HepG2 (cell line): ENCODE results near the gene OTOP2. TPM values are rescaled to one million over a fixed set of nuclear protein-coding genes. Genes with fewer than 3 reads are reported as not detected.

Experiments used
- ATAC-seq: fragments of 200-7000 bp; cut with Tn5 transposase; 3 replicates; pipeline ENCODE4 v1.9.1; 2020; ENCODE audit warnings: mild to moderate bottlenecking, moderate library complexity
- Bru-seq: library from RNA; stranded (reverse); fragments of 400-500 nt; gene quantifications from one replicate; lab custom pipeline; 2021; lab: Mats Ljungman, UMichigan
- BruChase-seq, 2 experiments: library from RNA; stranded (reverse); fragments of 400-500 nt; gene quantifications; one replicate each; lab custom pipeline; 2021; lab: Mats Ljungman, UMichigan
- BruUV-seq: library from RNA; stranded (reverse); fragments of 400-500 nt; replicated peaks from 2 replicates; lab custom pipeline; 2021; lab: Mats Ljungman, UMichigan
- CTCF ChIA-PET: fragments of 300-600 bp; formaldehyde crosslinking; extraction: SDS; loops from one replicate; lab custom pipeline; 2021; ENCODE audit warnings: low total read pairs, inconsistent platforms, low intra/inter-chr PET ratio; lab: Yijun Ruan, JAX
- POLR2A ChIA-PET: fragments of 350-600 bp; sonication (Branson Sonifier 250); formaldehyde crosslinking; loops from one replicate; lab custom pipeline; 2020; ENCODE audit warnings: antibody characterized with exemption, inconsistent platforms; lab: Yijun Ruan, JAX
- DNase-seq: peaks from one replicate; pipeline ENCODE4 v3.0.0-alpha.2; 2015; ENCODE audit warnings: low spot score
- FAIRE-seq: peaks from 3 replicates; lab custom pipeline; 2011; peaks lifted over from hg19 to GRCh38; lab: Jason Lieb, UNC
- H2AFZ ChIP-seq: one replicate; pipeline ENCODE4 v1.6.1; 2011; ENCODE audit warnings: low read length, inconsistent platforms
- H3K27ac ChIP-seq: fragments of 300-600 bp; 3 replicates; pipeline ENCODE4 v1.8.0; 2011; ENCODE audit warnings: mixed run types, mild to moderate bottlenecking, mixed read lengths, low read length, inconsistent platforms; ENCODE audit not compliant: insufficient read depth; ENCODE audit errors: extremely low read length
- H3K27me3 ChIP-seq, 2 experiments: fragments of 200-600 bp in 1 of 2; 2 replicates in 1 of 2; 3 replicates in 1 of 2; pipeline versions ENCODE4 v1.6.0 to v1.8.0; 2011; ENCODE audit warnings: low read length in 2 of 2, mild to moderate bottlenecking in 2 of 2, moderate library complexity in 2 of 2, inconsistent platforms in 1 of 2; ENCODE audit not compliant: insufficient read depth in 2 of 2, control insufficient read depth in 1 of 2
- H3K36me3 ChIP-seq, 2 experiments: fragments of 200-600 bp in 1 of 2; replicated peaks in 1 of 2; 2 replicates in 1 of 2; 3 replicates in 1 of 2; pipeline versions ENCODE4 v1.5.1 to v1.8.0; 2011; ENCODE audit warnings: low read length in 2 of 2, inconsistent platforms in 1 of 2; ENCODE audit not compliant: insufficient read depth in 2 of 2, control insufficient read depth in 1 of 2
- H3K4me1 ChIP-seq: 2 replicates; pipeline ENCODE4 v1.5.1; 2012; ENCODE audit warnings: low read length, inconsistent platforms; ENCODE audit not compliant: insufficient read depth
- H3K4me2 ChIP-seq: 2 replicates; pipeline ENCODE4 v1.6.0; 2011; ENCODE audit warnings: low read depth, low read length, inconsistent platforms
- H3K4me3 ChIP-seq, 3 experiments: fragments of 200-600 bp in 1 of 3; sonication (generic), shearing (Covaris generic) in 1 of 3; replicated peaks in 1 of 3; 2 replicates each; pipeline ENCODE4 v1.5.1; 2011 to 2016; ENCODE audit warnings: low read length in 3 of 3, inconsistent platforms in 2 of 3, low read depth in 2 of 3, mild to moderate bottlenecking in 2 of 3, control low read depth in 1 of 3, mixed read lengths in 1 of 3; ENCODE audit not compliant: insufficient read depth in 1 of 3
- H3K79me2 ChIP-seq: one replicate; pipeline ENCODE4 v1.6.1; 2011; ENCODE audit warnings: low read length, inconsistent platforms; ENCODE audit not compliant: insufficient read depth
- H3K9ac ChIP-seq: 2 replicates; pipeline ENCODE4 v1.6.0; 2011; ENCODE audit warnings: mild to moderate bottlenecking, low read depth, low read length, inconsistent platforms; ENCODE audit not compliant: insufficient read depth
- H3K9me3 ChIP-seq: 2 replicates; pipeline ENCODE4 v1.5.1; 2012; ENCODE audit warnings: mild to moderate bottlenecking, low read length
- H4K20me1 ChIP-seq: 2 replicates; pipeline ENCODE4 v1.6.0; 2011; ENCODE audit warnings: inconsistent platforms, mild to moderate bottlenecking, low read length, moderate library complexity; ENCODE audit not compliant: insufficient read depth
- EZH2 ChIP-seq: conservative IDR thresholded peaks from 2 replicates; pipeline ENCODE4 v1.6.1; 2012; ENCODE audit warnings: mild to moderate bottlenecking, low read depth, low read length, moderate library complexity
- ZNF720 ChIP-seq: sonication (generic); formaldehyde crosslinking; IDR thresholded peaks from 2 replicates; pipeline ENCODE4 v1.4.0; 2020; ENCODE audit warnings: missing genetic modification reagents
- WGBS: methylation state at CpG from one replicate; pipeline ENCODE4 v1.1.6; 2017; ENCODE audit warnings: low lambda C conversion rate; 5-methylcytosine and 5-hydroxymethylcytosine counted together
- in situ Hi-C: cut with HindIII; loops from 2 replicates; pipeline ENCODE4 v1.10.0; 2017; ENCODE audit warnings: low pct_unique_long_range_greater_than_20kb; ENCODE audit not compliant: extremely low pct_ligation_motif_present
- intact Hi-C: fragments of 100-400 bp; cut with micrococcal nuclease; formaldehyde crosslinking; loops from one replicate; pipeline ENCODE4 v1.10.0; 2022; ENCODE audit not compliant: unreplicated experiment
- long read RNA-seq, 2 experiments: library from RNA in 1 of 2; library from polyadenylated mRNA in 1 of 2; stranded (forward) in 1 of 2; unstranded in 1 of 2; transcript quantifications; one replicate each; pipeline ENCODE4 v2.0.0, GENCODE V29; 2019 to 2022
- polyA minus RNA-seq, 3 experiments: library from RNA; depleted of rRNA, polyadenylated mRNA; stranded (reverse); fragments of >200 nt; gene quantifications; 2 replicates each; pipeline ENCODE4 v1.2.3, GENCODE V29; 2011; ENCODE audit warnings: low replicate concordance in 1 of 3
- polyA plus RNA-seq, 8 experiments: library from polyadenylated mRNA; depleted of rRNA in 3 of 8; stranded (reverse) in 7 of 8; unstranded in 1 of 8; fragments of >200 nt; fragmentation: Illumina TruSeq in 4 of 8; extraction: Trizol in 4 of 8; gene quantifications; 2 replicates each; pipeline versions ENCODE4 v1.2.1 to v1.2.3, GENCODE V29; 2011 to 2016; ENCODE audit warnings: low read depth in 4 of 8, missing spikeins in 1 of 8, mixed read lengths in 1 of 8; ENCODE audit not compliant: insufficient read depth in 1 of 8
- total RNA-seq, 5 experiments: library from RNA; depleted of rRNA; stranded (reverse); fragments of >200 nt; fragmentation: Illumina TruSeq; extraction: Trizol; gene quantifications; 2 replicates each; pipeline ENCODE4 v1.2.3, GENCODE V29; 2016; ENCODE audit warnings: low read depth in 1 of 5

Gene OTOP2, protein sequence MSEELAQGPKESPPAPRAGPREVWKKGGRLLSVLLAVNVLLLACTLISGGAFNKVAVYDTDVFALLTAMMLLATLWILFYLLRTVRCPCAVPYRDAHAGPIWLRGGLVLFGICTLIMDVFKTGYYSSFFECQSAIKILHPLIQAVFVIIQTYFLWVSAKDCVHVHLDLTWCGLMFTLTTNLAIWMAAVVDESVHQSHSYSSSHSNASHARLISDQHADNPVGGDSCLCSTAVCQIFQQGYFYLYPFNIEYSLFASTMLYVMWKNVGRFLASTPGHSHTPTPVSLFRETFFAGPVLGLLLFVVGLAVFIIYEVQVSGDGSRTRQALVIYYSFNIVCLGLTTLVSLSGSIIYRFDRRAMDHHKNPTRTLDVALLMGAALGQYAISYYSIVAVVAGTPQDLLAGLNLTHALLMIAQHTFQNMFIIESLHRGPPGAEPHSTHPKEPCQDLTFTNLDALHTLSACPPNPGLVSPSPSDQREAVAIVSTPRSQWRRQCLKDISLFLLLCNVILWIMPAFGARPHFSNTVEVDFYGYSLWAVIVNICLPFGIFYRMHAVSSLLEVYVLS
- not detected in 2 replicates for total RNA-seq (2016; rRNA removed; fragmentation: Illumina TruSeq; extraction: Trizol)
- not detected in 2 replicates for total RNA-seq (2016; cell fraction: cytosol; rRNA removed; fragmentation: Illumina TruSeq; extraction: Trizol; ENCODE audit: low read depth)
- not detected in 2 replicates for total RNA-seq (2016; cell fraction: insoluble cytoplasmic fraction; rRNA removed; fragmentation: Illumina TruSeq; extraction: Trizol)
- total RNA-seq (2016; cell fraction: membrane; rRNA removed; fragmentation: Illumina TruSeq; extraction: Trizol): not detected in 2 replicates
- total RNA-seq (2016; cell fraction: nucleus; rRNA removed; fragmentation: Illumina TruSeq; extraction: Trizol): not detected in 2 replicates
- not detected in 2 replicates for polyA plus RNA-seq (2011; rRNA removed)
- not detected in 2 replicates for polyA plus RNA-seq (2011; cell fraction: cytosol; rRNA removed)
- polyA plus RNA-seq (2011; cell fraction: nucleus; rRNA removed): 0.06 TPM in 1 of 2 replicates, not detected in the other
- polyA plus RNA-seq (2012): not detected in 2 replicates
- polyA plus RNA-seq (2016; cell fraction: cytosol; fragmentation: Illumina TruSeq; extraction: Trizol; ENCODE audit: low read depth): not detected in 2 replicates
- not detected in 2 replicates for polyA plus RNA-seq (2016; cell fraction: insoluble cytoplasmic fraction; fragmentation: Illumina TruSeq; extraction: Trizol; ENCODE audit: low read depth)
- not detected in 2 replicates for polyA plus RNA-seq (2016; cell fraction: membrane; fragmentation: Illumina TruSeq; extraction: Trizol; ENCODE audit: low read depth)
- polyA plus RNA-seq (2016; cell fraction: nucleus; fragmentation: Illumina TruSeq; extraction: Trizol; ENCODE audit: insufficient read depth, low read depth): not detected in 2 replicates
- polyA minus RNA-seq (2011; rRNA and poly(A)+ RNA removed; ENCODE audit: low replicate concordance): not detected in 2 replicates
- not detected in 2 replicates for polyA minus RNA-seq (2011; cell fraction: cytosol; rRNA and poly(A)+ RNA removed)
- not detected in 2 replicates for polyA minus RNA-seq (2011; cell fraction: nucleus; rRNA and poly(A)+ RNA removed)
- percentile 12 among the genes with signal in this experiment for Bru-seq, nascent RNA
- BruChase-seq, experiment 1, labeled RNA remaining after a 6-hour chase: not detected
- BruChase-seq, experiment 2, labeled RNA remaining after a 2-hour chase: not detected
- long read RNA-seq, experiment 1: 0 reads
- long read RNA-seq, experiment 2: 0 reads

DNA sequence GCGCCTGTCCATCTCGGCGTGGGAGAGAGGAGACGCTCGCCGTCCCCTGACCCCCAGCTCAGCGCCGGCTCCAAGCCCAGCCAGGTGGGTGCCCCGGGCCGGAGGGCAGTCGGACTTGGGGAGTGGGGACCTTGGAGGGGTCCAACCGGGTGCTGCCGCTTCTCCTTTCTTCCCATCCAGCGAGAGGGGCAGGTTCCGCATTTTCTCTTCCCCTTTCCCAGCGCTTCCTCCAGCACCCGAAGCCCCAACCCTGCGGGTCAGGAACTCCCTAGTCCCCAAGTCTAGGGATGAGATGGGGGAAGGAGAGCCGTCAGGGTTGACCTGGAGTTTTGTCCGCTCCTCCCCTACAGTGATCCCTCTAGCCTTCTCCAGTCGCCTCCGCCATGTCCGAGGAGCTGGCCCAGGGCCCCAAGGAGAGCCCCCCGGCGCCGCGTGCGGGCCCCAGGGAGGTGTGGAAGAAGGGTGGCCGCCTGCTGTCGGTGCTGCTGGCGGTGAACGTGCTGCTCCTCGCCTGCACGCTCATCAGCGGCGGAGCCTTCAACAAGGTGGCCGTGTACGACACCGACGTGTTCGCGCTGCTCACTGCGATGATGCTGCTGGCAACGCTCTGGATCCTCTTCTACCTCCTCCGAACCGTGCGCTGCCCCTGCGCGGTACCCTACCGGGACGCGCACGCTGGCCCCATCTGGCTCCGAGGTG lies at the start of gene OTOP2:
Gene OTOP2, plus strand, starts transcription at position 24 of the 699 bp plus-strand sequence. Its CDS starts 360 bp downstream, at position 384.
- in situ Hi-C loops (loop anchor here (5.0 kb wide), 1 partner anchor 33 kb away; no protein-coding TSS in a partner anchor), intact Hi-C loops (no loop called here)
- 0 out of 2 replicates have a peak, but pooled peaks have one; percentile 39 for TF ChIP-seq EZH2
- TF ChIP-seq ZNF720 (CRISPR knock-in tag): no peak
- POLR2A ChIA-PET: interaction anchor here (0.7 to 1.5 kb wide), 2 partner anchors 36 to 52 kb away, joined by 3 to 4 read pairs; partner anchors contain the start of gene FDXR
- 22% methylated on average over 29 of the region's 54 CpGs for WGBS
- H3K4me3 ChIP-seq: peak within 1 kb of the TSS; percentile 30 to 53 (median 35); a peak in 4 of 6 replicates
- no TSS peak for BruUV-seq
- H3K27ac ChIP-seq: no peak within 1 kb of the TSS
- H3K36me3 ChIP-seq: no peaks in the 10 kb centered on the region
- H3K4me1 ChIP-seq: peaks cover 16% of the 10 kb centered on the region; the same call in 1 of the 2 replicates
- ATAC-seq: no peak
- H4K20me1 ChIP-seq: no peaks in the 10 kb centered on the region
- no peak for DNase-seq
- no peaks in the 10 kb centered on the region for H3K79me2 ChIP-seq
- no peak for FAIRE-seq
- no peak within 1 kb of the TSS for H3K9ac ChIP-seq
- H3K27me3 ChIP-seq: peaks cover 23 to 82% of the 10 kb centered on the region in 2 experiments
- no peak within 1 kb of the TSS for H2AFZ ChIP-seq
- peak within 1 kb of the TSS; percentile 74 for H3K4me2 ChIP-seq
- H3K9me3 ChIP-seq: no peaks in the 10 kb centered on the region
- CTCF ChIA-PET: interaction anchor here (0.6 to 3.4 kb wide), 3 partner anchors 33 to 97 kb away, joined by 3 to 32 read pairs (median 23); no protein-coding TSS in a partner anchor
